Left lobe of liver (tissue), 2 donors: ENCODE results near the gene TRIM71. TPM values are rescaled to one million over a fixed set of nuclear protein-coding genes. Genes with fewer than 3 reads are reported as not detected.
"Not testable (repeated sequence)": the region's sequence is repeated elsewhere in the genome, so short reads cannot be mapped to it uniquely, and the experiment has no call there.

ENCODE experiments used
- ATAC-seq: fragments of 200-7000 bp; cut with Tn5 transposase; one replicate; pipeline ENCODE4 v1.9.1; 2020; ENCODE audit warnings: mild to moderate bottlenecking, moderate library complexity
- DNase-seq: peaks from one replicate; pipeline ENCODE4 v3.0.0-alpha.2; 2020; ENCODE audit warnings: low spot score
- total RNA-seq: library from RNA; stranded (reverse); gene quantifications from one replicate; pipeline ENCODE4 v1.2.1, GENCODE V29; 2021
- donor health status: DM: no; HTN: no; CAD: no; lungs with moderate emphysema.
- donor health status: DM: no; HTN: yes; CAD: no.

The TRIM71 gene
- total RNA-seq, 1 donor from 2014 or later, result 0.25 TPM

DNA sequence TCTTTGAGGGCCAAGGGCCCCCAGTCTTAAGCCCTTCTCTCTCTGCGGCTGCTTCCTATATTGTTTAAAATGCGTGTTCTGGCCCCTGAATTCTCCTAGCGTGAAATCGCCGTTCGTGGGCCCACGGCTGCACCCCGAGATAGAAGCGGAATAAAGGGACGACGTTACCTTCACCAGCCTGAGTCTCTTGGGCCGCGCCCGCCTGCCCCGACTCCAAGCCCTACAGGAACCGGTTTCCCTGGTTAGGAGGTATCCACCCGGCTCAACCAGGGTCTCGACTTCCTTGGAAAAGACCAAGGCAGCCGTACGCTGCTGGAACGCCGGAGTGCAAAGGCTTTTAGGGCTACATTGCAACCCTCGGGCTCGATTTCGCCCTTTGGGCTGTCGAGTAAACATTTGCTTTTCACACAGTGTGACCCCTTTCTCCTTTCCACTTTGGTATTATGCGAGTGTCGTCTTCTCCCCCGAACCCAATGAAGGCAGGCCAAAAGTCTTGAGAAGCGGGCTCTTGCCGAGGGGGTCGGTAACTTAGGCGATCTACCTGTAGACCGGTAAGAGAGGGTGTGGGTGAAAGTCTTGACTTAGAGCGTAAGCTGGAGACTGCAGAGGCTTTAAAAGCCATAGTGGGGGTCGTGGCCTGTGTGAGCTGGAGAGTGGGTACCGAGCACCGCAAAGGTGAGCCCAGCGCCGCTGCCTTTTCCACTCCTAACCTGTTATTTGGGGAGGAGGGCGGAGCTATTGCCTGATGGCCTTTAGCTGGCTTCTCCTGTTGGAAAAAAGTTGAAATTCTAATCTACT, 2.0 kb downstream of the TRIM71 start:
- no peak for ATAC-seq

DNA sequence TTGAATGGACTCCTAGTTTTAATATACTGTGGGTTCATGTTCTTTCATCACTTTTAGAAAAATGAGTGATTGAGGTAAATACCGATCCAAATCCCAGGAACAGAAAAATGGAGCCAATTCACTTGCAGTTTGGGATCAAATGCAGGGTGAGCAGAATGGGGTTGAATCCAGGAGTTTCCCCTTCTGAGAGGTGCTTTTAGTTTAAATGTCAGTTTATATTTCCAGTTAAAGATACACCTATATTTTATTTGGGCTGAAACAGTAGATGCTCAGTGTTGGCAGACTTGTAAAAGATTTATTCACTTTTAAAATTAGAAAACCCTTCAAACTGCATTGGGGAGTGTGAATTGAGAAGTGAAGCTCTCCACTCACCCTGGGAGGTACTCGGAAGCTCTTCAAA, 2.6 kb downstream of the TRIM71 start:
- ATAC-seq, result no peak
- no peak for DNase-seq

More for the DNA sequence above, 2.0 kb downstream of the TRIM71 start:
- no peak for DNase-seq

GRCh38 chr3:32820971-32821685, 3.3 kb downstream of the TRIM71 start:
- ATAC-seq (no peak), DNase-seq (no peak)

DNA sequence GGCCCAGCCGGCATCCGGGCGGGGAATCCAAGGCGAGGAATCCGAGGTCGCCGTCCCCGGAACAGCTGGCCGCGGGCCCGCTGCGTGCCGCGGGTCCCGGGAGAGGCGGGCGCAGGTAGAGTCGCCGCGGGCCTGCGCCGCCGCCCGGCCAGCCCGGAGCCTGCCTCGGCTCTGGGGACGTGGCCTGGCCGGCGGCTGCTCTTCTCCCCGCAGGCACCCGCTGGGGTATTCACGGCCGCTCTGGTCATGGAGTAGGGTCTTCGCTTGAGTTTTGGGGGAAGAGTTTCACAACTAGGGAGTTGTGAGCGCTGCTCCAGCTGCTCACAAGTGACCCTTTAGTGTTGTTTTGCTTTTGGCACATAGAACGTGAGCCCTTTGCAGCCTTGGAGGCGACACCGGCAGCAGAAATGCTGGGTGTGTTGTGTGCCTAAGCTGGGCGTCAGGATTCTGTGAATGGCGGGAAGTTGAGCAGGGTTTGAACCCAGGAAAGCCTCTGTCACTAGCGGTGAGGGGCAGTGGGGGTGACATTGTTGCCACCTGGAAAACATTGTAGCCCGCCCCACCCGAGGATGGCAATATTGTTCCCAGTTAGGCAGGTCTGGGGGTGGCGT, 4.0 kb downstream of the TRIM71 start:
- DNase-seq, result no peak
- ATAC-seq, result peak; percentile 54

- DNase-seq (no peak), ATAC-seq (no peak)
Measured at GRCh38 chr3:32822609-32823498, 5.1 kb downstream of the TRIM71 start.

DNA sequence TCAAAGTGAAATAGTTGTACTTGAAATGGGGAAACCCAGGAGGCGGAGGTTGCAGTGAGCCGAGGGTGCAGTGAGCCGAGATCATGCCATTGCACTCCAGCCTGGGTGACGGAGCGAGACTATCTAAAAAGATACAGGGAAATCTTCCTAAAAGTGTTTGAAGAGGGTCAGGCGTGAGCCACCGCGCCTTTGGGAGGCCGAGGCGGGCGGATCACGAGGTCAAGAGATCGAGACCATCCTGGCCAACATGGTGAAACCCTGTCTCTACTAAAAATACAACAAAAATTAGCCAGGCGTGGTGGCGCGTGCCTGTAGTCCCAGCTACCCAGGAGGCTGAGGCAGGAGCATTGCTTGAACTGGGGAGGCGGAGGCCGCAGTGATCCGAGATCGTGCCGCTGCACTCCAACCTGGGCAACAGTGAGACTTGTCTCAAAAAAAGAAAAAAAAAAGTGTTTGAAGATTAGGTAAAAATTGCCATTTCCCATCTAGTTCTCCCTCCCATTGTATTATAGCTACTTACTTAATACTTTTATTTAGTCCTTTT, 5.9 kb downstream of the TRIM71 start:
- not testable (repeated sequence) for ATAC-seq, DNase-seq

GRCh38 chr3:32825601-32826375, 8.0 kb downstream of the TRIM71 start:
- no peak for ATAC-seq

GRCh38 chr3:32831062-32831461, 13.3 kb downstream of the TRIM71 start:
- ATAC-seq, result no peak
- DNase-seq, result no peak

More at GRCh38 chr3:32825601-32826375, 8.0 kb downstream of the TRIM71 start:
- DNase-seq, result no peak

DNA sequence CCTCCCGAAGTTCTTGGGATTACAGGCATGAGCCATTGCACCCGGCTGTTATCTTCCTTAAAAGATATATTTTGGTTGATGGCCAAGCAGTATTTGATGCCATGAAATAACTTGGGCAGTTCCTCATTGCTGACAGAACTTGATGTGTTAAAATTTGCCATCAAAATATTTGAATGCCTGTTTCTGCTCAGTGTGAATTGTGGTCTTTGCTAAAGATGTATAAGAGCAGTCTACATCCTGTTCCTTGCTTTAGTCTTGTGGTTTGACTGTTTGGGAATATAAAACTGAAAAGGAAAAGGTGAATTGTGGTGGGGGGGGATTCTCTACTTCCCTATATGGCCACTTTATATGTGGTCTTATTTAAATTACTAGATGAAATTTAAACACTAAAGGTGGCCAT, 14.0 kb downstream of the TRIM71 start:
- no peak for ATAC-seq

DNA sequence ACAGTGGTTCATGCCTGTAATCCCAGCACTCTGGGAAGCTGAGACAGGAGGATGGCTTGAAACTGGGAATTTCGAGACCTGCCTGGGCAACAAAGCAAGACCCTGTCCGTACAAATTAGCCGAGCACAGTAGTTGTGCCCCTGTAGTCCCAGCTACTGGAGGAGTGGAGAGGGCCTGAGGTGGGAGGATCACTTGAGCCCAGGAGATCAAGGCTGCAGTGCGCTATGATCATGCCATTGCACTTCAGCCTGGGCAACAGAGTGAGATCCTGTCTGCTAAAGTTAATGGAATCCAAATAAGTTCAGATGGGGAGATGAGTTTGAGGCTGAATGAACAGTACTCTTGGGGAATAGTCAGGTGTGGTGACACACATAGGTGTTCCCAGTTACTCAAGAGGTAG, 14.4 kb downstream of the TRIM71 start:
- ATAC-seq (no peak), DNase-seq (no peak)

More for the DNA sequence above, 14.0 kb downstream of the TRIM71 start:
- no peak for DNase-seq

DNA sequence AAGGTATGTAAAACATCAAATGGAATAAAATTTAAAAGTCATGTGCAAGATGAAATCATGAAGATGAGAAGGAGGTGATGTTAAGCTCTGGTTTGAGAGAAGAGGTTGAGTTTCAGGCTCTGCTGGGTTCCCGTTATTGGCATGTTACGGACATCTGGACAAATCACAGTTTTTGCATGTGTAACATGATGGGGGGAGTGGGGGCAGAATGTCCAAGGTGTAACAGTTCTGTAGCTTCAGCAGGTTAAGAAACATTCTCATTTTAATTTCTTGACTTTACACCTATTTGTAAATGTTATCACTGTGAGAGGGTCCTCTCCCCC, 17.2 kb downstream of the TRIM71 start:
- DNase-seq (no peak), ATAC-seq (no peak)

DNA sequence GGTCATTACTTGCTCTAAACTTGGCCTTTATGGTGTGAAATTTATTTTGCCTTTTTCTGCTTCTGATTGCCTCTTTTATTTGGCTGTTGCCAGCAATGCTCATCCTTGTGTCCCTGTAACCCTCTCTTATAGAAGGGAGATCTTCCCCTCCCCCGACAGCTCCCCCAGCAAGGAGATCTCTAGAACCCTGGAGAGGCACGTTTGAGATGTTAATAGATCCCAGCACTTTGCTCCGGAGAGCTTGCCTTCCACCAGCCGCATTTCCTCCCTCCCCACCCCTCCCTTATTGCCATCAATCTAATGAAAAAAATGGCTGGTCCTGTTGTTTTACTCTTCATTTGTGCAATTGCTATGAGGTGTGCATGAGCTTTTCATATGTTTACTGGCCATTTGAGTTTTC, 18.2 kb downstream of the TRIM71 start:
- ATAC-seq (no peak), DNase-seq (no peak)

- DNase-seq (no peak), ATAC-seq (no peak)
Measured at GRCh38 chr3:32836601-32837000, 18.8 kb downstream of the TRIM71 start.

DNA sequence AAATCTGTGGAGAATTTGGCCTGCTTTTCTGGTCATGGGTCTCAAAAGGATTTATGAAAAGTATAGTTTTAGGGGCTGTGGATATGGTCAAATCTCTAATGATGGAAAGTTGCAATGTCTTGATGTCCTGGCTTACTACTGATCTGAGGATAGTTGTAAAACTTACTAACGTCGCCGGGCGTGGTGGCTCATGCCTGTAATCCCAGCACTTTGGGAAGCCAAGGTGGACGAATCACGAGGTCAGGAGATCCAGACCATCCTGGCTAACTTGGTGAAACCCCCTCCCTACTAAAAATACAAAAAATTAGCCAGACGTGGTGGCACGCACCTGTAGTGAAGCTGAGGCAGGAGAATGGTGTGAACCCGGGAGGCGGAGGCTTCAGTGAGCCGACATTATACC, 19.6 kb downstream of the TRIM71 start:
- DNase-seq, result no peak

GRCh38 chr3:32837789-32838188, 20.0 kb downstream of the TRIM71 start:
- DNase-seq, result no peak

More for the DNA sequence above, 19.6 kb downstream of the TRIM71 start:
- ATAC-seq, result no peak

GRCh38 chr3:32839714-32840085, 21.9 kb downstream of the TRIM71 start:
- no peak for DNase-seq
- ATAC-seq, result peak; percentile 40

More at GRCh38 chr3:32837789-32838188, 20.0 kb downstream of the TRIM71 start:
- no peak for ATAC-seq

- ATAC-seq (peak; percentile 53), DNase-seq (no peak)
Measured at GRCh38 chr3:32840086-32840841, 22.5 kb downstream of the TRIM71 start.

GRCh38 chr3:32841341-32841740, 23.5 kb downstream of the TRIM71 start:
- DNase-seq (no peak), ATAC-seq (no peak)

DNA sequence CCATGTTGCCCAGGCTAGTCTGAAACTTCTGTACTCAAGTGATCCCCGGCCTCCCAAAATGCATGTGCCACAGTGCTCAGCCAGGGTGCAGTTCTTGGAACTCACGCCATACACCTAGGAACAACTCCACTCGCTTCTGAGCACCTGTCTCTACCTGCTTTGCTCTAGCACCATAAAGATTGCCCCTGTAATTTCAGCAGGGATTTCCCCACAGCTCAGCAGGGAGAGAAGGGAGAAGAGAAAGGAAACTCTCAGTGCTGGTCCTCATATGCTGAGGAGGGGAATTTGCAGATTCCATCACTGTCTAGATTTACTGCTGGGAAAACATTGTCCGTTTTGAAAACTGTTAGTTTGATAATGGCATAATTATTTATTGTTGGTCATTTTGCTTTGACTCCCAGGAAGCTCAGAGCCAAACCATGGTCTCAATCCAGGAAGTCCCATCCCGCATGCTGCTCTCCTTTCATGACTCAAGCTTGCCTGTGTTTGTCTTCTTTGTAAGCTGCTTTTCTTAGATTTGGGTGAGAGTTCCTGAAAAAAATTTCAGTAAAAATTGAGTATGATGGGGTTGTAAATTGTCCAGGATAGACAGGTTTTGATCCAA, 24.2 kb downstream of the TRIM71 start:
- no peak for DNase-seq
- ATAC-seq, result no peak
